HL-60/S4 treated with phorbol 12-myristate 13-acetate at 8.2 ng/mL for 4 days and 3 days (cell line): ENCODE results near the gene FLT3LG.

Source experiments
- in situ Hi-C: fragments of 300-500 bp; cut with MboI; formaldehyde crosslinking; loops from 2 replicates; pipeline ENCODE4 v1.15.0; 2022; ENCODE audit warnings: low sequenced_read_pairs

The FLT3LG gene

GRCh38 chr19:49473868-49474541 lies at the start of gene FLT3LG:
TSS of gene FLT3LG (plus strand) at chr19:49474215. CDS start at chr19:49474640, 425 bp downstream.
- in situ Hi-C loops: no loop called here

GRCh38 chr19:49425178-49425577 lies 48.8 kb upstream of the FLT3LG start, which contains the start of gene GFY:
TSS of gene GFY (plus strand) at chr19:49425388. CDS start at chr19:49426431, 1,043 bp downstream.
- in situ Hi-C loops: no loop called here

- in situ Hi-C loops: no loop called here
Observed at GRCh38 chr19:49425922-49426592, 48.0 kb upstream of the FLT3LG start.

GRCh38 chr19:49427339-49427738 lies 46.7 kb upstream of the FLT3LG start:
- in situ Hi-C loops: no loop called here

GRCh38 chr19:49427855-49428546 lies 46.0 kb upstream of the FLT3LG start:
- in situ Hi-C loops: no loop called here

- in situ Hi-C loops: no loop called here
Observed at GRCh38 chr19:49428547-49429451, 45.2 kb upstream of the FLT3LG start.

- in situ Hi-C loops: no loop called here
Observed at GRCh38 chr19:49430172-49430677, 43.8 kb upstream of the FLT3LG start.

- in situ Hi-C loops: no loop called here
Observed at GRCh38 chr19:49430678-49431329, 43.2 kb upstream of the FLT3LG start.

GRCh38 chr19:49431330-49431749 lies 42.7 kb upstream of the FLT3LG start:
- in situ Hi-C loops: no loop called here

GRCh38 chr19:49432141-49433073 lies 41.6 kb upstream of the FLT3LG start:
- in situ Hi-C loops: no loop called here

GRCh38 chr19:49433240-49433901 lies 40.6 kb upstream of the FLT3LG start:
- in situ Hi-C loops: no loop called here

GRCh38 chr19:49434907-49435583 lies 39.0 kb upstream of the FLT3LG start:
- in situ Hi-C loops: loop anchor here (5.0 kb wide), 1 partner anchor 43 kb away; no protein-coding TSS in a partner anchor

- in situ Hi-C loops: loop anchor here (5.0 kb wide), 1 partner anchor 43 kb away; no protein-coding TSS in a partner anchor
Observed at GRCh38 chr19:49435670-49436069, 38.3 kb upstream of the FLT3LG start.

GRCh38 chr19:49436381-49437017 lies 37.5 kb upstream of the FLT3LG start:
- in situ Hi-C loops: loop anchor here (5.0 kb wide), 1 partner anchor 44 kb away; no protein-coding TSS in a partner anchor

- in situ Hi-C loops: loop anchor here (5.0 kb wide), 1 partner anchor 45 kb away; no protein-coding TSS in a partner anchor
Observed at GRCh38 chr19:49437231-49437630, 36.8 kb upstream of the FLT3LG start.

- in situ Hi-C loops: loop anchor here (5.0 kb wide), 1 partner anchor 46 kb away; no protein-coding TSS in a partner anchor
Observed at GRCh38 chr19:49438261-49438660, 35.8 kb upstream of the FLT3LG start.

GRCh38 chr19:49439836-49440235 lies 34.2 kb upstream of the FLT3LG start:
- in situ Hi-C loops: loop anchor here (5.0 kb wide), 1 partner anchor 48 kb away; no protein-coding TSS in a partner anchor
